Dedifferentiated amniotic fluid mesenchymal stem cell (primary cell): ENCODE measurements around the gene UBE3C.
"Not testable (repeated sequence)": the region's sequence is repeated elsewhere in the genome, so short reads cannot be mapped to it uniquely, and the experiment has no call there.

ENCODE experiments used
- DNase-seq: peaks from one replicate; pipeline ENCODE4 v3.0.0-alpha.2; 2016; ENCODE audit errors: extremely low spot score

The UBE3C gene

DNA sequence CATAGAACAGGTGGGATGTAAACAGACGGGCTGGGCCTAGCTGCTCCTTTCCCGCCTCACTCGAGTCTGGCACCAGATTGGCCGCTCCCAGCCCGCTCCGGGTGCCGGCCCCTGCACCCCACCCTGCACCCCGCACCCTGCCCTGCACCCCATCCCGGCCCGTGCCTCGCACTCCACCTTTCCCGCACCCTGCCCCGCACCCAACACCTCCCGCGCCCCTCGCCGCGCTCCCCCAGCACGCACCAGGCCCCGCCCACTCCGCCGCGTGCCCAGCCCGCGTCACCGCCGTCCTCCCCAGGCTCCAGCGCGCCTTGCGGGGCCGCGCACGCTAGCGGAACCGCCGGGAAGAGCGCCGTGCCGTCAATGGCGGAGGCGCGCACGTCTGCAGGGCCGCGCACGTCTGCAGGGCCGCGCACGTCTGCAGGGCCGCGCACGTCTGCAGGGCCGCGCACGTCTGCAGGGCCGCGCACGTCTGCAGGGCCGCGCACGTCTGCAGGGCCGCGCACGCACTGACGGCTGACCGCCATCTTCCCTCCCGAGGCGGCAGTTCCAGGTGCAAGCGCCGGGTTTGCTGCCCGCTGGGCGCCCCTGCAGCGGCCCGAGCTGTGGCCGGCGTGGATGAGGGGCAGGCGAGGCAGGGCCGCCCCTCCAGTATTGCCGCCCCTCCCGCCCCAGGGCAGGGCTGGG lies at the start of gene UBE3C:
TSS of gene UBE3C (plus strand) at position 503 of the 687 bp plus-strand sequence. CDS start 347 bp downstream, outside the sequence.
- peak; percentile 79 for DNase-seq

DNA sequence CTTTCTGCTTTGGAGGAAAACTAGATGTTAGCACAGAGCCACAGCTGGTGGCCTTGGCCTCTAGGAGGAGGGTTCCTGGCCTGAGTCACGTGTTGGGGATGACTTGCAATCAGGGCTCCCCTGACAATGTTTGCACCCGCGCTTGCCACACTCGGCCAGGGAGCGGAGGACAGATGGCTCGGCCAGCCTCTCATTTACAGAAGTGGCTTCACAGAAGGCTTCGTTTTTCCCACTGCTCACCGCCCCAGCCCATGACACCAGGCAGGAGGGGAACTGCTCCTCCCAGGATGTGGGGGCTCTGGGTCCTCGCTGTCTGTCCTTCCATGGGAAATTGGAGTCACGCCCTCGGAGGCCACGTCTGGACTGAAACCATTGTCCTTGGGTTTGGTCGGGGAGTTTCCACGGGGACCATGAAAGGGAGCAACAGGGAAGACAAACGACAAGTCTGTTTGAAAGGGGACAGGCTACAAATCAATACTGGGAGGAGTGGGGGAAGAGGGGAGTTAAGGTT lies 49.6 kb upstream of the UBE3C start:
- no peak for DNase-seq

DNA sequence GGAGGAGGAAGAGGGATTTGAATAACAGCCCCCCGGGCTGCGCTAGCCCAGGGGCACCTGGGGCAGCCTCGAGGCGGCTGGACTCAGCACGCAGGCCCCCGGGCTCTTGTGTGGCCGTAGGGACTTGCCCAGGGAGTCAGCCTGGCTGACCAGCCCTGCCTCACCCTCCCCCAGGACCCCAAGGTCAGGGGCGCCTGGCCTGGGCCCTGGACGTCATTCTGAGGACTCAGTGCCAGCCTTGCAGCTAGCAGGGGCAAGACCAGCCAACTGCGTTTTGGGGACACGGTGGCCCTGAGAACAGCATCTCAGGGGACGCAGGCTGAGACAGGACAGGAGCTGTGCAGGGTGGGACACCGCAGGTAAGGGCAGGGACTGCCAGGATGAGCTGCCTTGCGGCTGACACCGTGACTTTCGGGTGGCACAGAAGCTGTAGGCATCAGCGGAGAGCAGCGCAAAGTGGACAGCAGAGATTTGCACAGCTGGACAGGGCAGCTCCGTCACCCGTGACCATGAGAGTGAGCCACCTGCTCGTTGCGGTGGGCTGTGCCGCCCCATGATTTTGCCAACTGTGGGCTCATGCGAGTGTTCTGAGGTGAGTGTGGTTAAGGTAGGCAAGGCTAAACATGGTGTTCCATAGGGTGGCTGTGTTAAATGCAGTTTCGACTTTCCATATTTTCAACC lies 48.1 kb upstream of the UBE3C start:
- DNase-seq = no peak

DNA sequence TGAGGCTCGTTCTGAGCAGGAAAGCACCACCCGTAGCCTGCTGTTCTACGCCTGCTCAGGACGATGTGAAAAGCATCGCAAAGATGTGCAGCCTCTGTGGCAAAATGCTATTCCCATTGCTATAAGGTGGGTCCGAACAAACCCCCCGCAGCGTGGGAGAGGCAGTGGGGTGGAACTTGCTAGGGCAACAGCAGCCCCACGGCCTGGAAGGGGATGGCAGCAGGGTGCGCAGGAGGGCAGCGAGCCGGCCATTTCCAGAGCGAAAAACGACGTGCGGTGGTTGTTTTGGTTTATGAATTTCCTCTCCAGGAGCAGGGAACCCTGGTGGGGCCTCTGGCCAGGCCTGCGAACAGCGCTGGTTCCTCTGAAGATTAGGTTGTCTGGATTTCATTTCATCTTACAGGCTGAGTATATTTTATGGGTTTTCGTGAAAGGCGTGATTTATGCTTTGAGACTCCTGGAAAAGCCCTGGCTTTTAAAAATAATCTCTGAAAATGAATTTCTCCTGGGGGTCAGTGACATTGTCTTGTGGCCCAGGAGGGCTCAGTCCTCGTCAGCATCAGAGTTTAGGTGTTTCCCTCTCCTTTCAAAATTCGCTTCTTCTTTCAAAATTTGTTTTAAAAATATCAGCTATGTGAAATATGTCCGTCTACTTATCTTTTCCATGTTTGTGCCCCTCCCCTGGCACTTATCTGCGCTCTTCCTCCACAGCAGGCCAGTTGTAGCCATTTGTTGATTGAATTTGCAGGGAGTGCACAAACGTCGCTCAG lies 42.3 kb upstream of the UBE3C start:
- DNase-seq = no peak

DNA sequence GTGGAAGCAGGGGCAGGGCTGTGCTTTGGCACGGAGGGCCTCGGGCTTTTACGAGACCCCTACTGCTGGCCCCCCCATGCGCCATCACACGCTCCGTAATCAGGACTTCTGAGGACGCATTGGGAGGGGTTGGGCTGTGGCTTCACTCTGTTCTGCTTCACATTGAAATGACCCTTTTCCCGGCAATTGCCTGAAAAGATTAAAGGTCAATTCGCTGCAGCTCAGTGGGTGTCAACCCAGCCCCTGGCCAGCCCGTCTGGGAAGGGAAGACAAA lies 41.7 kb upstream of the UBE3C start:
- DNase-seq = no peak

DNA sequence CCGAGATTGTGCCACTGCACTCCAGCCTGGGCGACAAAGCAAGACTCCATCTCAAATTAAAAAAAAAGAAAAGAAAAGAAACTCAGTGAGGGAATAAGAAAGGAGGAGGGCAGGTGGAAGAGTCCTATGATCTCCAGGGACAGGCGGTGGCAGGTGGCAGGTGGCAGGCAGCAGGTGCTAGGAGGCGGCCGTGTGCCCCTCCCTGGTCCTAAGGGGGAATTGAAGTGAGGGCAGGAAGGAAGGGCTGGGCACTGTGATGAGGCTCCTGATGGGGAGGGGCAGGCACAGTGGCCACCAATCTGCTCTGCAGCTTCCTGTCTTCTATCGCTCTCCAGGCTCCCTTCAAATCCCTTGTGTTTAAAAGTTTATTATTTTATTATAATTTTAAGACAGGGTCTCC lies 41.2 kb upstream of the UBE3C start:
- no peak for DNase-seq

DNA sequence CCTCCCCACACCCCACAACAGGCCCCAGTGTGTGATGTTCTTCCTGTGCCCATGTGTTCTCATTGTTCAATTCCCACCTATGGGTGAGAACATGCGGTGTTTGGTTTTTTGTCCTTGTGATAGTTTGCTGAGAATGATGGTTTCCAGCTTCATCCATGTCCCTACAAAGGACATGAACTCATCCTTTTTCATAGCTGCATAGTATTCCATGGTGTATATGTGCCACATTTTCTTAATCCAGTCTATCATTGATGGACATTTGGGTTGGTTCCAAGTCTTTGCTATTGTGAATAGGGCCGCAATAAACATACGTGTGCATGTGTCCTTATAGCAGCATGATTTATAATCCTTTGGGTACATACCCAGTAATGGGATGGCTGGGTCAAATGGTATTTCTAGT lies 38.7 kb upstream of the UBE3C start:
- not testable (repeated sequence) for DNase-seq

DNA sequence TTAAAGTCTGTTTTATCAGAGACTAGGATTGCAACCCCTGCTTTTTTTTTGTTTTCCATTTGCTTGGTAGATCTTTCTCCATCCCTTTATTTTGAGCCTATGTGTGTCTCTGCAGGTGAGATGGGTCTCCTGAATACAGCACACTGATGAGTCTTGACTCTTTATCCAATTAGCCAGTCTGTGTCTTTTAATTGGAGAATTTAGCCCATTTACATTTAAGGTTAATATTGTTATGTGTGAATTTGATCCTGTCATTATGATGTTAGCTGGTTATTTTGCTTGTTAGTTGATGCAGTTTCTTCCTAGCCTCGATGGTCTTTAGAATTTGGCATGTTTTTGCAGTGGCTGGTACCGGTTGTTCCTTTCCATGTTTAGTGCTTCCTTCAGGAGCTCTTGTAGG lies 35.1 kb upstream of the UBE3C start:
- not testable (repeated sequence) for DNase-seq

DNA sequence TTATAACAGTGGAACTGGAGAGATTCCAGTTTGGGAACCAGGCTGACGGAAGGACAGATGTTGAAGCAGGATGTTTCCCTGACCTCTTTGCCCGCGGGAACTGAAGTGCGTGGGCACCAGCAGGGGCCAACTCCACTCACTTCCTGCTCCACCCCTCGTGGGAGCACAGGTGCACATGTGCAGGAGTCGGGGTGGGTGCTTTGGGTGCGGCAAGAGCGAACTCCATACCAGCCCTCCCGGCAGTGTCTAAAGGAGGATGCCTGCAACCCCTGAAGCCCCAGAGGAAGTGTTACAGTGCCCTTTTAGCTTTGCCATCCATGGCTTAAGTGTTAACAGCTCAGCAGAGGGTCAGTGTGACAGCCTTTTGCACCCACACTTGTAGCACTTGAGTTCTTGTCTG lies 27.4 kb upstream of the UBE3C start:
- no peak for DNase-seq

DNA sequence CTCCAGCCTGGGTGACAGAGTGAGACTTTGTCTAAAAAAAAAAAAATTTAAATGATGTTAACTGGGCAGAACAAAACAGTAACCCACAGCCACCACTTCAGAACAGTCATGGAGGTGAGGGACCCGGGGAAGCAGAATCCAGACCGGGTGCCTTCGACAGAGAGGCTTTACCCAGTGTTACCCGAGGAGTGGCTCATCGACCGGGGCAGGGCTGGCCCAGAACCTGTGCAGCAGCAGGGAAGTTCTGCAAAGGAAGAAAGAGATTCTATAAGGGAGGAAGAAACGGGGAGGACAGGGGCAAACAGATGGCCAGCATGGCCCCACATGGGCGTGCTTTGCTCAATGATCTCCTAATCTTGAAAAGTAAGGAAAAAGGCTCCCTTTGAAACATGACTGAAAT lies 26.0 kb upstream of the UBE3C start:
- no peak for DNase-seq

DNA sequence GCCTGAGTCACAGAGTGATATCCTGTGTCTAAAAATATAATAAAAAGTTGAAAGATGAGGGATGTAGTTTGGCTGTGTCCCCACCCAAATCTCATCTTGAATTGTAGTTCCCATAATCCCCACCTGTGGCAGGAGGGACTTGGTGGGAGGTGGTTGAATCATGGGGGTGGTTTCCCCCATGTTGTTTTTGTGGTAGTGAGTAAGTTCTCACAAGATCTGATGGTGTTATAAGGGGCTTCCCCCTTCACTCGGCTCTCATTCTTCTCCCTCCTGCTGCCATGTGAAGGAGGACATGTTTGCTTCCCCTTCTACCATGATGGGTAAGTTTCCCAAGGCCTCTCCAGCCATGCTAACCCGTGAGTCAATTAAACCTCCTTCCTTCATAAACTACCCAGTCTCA lies 25.1 kb upstream of the UBE3C start:
- no peak for DNase-seq

DNA sequence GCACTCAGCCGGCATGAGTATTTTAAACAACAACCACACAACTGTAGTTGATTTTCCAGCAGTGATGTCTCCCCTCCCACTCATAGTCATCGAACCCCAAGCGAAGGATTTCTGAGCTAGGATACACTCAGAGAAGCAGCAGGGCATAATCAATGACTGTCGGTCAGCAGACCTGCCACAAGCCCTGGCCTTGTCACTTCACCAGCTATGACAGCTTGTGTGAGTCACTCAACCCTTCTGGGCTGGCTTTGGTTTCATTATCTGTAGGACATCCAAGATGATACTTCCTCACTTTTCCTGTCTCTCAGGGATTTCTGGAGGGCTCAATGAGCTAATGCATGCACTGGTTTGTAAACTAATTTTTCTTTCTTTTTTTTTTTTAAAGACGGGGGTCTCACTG lies 22.0 kb upstream of the UBE3C start:
- DNase-seq = no peak

DNA sequence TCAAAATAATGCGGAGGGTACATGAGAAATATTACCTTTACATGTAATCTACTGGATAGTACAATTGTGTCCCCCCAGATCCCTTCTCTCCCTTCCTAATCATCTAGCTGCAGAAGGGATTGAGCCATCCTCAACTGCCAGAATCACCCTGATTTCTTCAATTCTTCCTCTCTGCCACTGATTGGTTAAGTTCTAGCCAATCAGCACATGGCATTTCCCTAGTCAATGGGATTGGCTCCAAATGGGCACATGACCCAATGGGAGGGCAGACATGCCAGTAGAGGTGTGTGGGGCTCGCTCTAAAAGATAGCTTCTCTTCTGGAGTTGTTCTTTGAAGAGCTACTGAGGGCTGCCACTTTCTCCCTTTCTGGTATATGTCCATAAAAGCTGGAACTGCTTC lies 20.9 kb upstream of the UBE3C start:
- DNase-seq = no peak

DNA sequence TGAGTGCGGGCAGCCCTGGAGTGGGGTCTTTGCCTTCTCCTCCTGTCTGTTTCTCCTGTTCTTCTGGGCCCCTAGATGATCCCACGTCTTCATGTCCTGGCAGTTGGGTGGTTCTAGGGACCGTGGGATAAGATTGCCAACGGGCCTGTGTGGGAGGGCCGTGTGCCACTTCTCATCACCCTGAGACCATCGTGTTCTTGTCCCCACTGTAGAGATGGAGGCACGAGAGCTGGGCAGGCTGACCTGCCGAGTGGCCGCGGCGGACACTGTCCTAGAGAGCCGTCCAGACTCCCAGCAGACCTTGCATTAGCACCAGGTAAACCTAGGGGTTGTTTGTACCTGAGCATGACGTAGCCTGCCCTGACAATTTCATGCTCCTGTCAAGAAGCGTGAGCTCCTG lies 18.5 kb upstream of the UBE3C start:
- no peak for DNase-seq

DNA sequence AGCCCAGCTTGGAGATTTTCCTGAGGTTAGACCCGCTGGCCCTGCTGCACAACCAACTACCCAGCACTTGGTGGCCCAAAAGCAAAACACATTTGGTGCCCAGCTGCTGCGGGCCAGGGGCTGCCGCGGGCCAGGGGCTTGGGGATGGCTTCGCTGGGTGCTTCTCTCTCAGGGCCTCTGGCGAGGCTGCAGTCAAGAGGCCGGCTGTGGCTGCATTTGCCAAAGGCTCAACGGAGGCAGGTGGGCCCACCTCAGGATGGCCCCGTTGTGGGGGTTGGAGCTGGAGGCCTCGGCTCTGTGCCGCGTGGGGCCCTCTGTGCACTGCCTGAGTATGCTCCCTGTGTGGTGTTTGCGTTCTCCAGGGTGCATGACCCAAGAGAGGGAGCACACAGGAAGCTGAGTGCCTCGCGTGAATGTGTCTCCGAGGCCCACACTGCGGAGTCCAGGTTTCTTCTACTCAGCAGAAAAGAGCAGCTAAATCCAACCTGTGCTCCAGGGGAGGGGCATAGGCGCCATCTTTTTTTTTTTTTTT lies 17.5 kb upstream of the UBE3C start:
- no peak for DNase-seq

DNA sequence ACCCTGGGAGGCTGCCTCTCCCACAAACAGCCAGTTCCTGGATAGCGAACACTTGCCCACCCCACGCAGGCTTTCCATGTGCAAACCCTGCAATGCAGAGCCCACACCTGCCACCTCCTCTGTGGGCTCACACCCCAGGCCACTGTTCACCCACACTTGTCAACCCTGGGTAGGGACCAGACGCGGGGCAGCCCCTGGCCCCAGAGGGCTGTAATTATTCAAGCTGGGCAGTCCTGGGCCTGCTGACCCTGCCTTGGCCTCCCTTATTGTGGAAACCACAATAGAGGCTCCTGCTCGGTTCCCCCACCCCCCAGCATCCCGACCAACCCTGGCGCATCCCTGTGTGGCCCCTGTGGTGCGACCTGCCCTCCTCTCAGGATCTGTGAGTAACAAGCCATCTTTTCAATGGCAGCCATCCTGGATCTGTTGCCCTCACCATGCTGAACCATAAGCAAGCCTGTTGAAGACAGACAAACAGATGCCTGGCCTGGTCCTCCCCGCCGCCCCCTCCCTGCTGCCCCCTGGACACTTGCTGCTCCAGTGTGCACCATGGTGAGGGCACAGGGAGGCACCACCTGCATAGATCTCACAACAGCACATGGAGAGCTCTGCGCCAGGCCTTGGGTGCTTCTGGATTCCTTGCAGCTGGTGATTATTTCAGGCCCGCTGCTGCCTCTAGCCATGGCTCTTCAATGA lies 15.8 kb upstream of the UBE3C start:
- no peak for DNase-seq

DNA sequence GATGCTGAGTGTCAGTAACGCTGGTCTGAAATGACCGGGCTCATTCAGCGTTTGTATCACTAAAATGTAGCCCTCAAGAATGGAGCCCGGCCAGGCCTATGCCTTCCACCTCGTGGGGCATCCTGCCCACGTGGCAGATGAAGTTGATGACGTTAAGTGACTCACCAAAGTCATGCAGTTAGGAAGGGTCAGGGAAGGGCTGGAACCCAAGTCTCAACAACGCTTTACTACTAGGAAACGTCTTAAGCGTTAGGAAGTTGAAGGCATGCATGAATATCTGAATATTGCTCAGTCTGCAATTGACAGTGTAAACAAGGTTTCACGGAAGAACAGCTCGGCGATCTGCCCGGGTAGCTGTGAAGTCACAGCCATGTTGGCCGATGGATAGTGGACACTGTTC lies 14.0 kb upstream of the UBE3C start:
- no peak for DNase-seq

DNA sequence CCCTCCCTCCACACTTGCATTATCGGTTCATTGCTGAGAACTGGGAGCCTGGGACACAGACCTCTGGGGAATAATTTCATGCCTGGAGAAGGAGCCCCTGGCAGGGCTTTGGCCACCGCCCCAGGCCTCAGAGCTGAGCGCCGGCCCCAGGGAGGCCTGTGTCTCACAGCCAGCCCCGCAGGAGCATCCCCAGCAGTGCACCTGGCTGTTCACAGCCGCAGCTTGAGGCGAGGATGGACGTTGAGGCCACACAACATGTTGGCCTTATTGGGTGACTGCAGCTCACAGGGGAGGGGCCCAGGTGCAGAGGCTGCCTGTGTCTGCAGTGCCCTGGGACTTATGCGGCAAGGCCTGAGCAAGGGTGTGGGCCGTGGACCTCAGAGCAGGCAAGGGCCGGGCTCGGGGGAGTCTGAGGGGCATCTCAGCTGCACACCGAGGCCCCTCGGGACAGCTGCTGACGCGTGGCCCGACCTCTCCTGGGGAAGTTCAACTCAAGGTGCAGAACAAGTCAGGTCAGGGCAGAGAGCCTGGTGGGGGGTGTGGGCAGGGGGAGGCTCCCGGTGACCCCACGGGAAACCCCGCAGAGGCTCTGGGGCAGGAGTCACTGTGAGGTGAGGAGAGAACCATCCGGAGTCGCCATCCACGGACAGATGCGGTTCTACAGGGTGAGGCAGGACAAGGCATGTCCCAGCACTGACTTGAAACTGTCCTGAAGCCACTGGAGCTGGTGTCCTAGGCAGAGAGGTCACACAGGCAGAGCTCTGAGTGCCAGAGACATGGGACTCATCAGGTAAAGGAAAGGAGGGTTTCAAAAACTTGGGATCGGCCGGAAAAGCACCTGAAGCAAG lies 13.1 kb upstream of the UBE3C start:
- DNase-seq = no peak

DNA sequence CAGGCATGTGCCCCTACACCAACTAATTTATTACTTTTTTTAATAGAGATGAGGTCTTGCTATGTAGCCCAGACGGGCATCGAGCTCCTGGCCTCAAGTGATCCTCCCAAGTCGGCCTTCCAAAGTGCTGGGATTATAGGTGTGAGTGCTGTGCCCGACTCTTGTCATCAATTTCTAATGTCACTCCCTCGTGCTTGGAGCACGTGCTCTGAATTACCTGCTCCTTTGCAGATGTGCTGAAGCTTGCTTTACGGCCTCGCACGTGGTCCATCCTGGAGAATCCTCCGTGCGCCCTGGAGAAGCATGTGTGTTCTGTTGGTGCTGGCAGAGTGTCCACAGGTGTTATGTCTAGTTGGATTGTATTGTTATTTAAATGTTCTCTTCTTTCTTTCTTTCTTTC lies 11.8 kb upstream of the UBE3C start:
- DNase-seq = no peak

DNA sequence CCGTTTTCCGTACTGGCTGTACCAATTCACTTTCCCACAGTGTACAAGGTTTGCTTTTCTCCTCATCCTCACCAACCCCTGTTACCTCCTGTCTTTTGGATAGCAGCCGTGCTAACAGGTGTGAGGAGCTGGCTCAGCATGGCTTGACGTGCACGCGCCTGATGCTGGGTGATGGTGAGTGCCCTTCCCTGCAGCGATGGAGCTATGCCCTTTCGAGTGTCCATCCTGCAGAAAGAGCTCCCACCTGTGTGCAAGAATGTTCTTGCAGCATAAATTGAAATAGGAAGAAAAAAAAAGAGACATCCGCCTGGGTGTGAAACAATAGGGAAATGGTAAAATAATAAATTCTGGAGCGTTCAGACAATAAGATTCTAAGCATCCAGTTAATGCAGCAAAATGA lies 9.5 kb upstream of the UBE3C start:
- no peak for DNase-seq

DNA sequence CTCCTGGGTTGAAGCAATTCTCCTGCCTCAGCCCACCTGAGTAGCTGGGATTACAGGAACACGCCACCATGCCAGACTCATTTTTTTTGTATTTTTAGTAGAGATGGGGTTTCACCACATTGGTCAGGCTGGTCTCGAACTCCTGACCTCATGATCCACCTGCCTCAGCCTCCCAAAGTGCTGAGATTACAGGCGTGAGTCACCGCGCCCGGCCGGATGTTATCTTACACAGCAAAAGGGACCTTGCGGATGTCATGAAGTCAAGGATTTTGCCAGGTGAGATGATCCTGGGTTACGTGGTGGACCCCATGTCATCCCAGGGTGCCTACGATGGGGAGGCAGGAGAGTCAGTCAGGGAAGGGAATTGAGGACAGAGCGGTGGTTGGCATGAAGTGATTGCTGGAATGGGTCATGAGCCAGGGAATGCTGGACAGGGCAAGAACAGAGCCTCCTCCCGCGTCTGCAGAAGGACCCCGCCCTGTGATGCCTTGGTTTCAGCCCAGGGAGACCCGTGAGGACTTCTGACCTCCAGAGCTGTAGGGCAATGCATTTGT lies 8.7 kb upstream of the UBE3C start:
- no peak for DNase-seq
